H9 (cell line): ENCODE data around the gene EIF4A3. TPM values are rescaled to one million over a fixed set of nuclear protein-coding genes. Genes with fewer than 3 reads are reported as not detected.

Source experiments
- DNase-seq: peaks from one replicate; pipeline ENCODE4 v3.0.0-alpha.2; 2017
- H2AFZ ChIP-seq: one replicate; pipeline ENCODE4 v1.6.1; 2013; ENCODE audit warnings: mild to moderate bottlenecking, low read length, control low read depth, moderate library complexity
- H2AK5ac ChIP-seq: 2 replicates; pipeline ENCODE4 v1.6.1; 2013; ENCODE audit warnings: low read length, control low read depth, mixed read lengths; ENCODE audit not compliant: insufficient read length
- H2BK120ac ChIP-seq: one replicate; pipeline ENCODE4 v1.6.1; 2013; ENCODE audit warnings: low read depth, mild to moderate bottlenecking, low read length, control low read depth, inconsistent platforms; ENCODE audit not compliant: poor library complexity, severe bottlenecking
- H2BK12ac ChIP-seq: 2 replicates; pipeline ENCODE4 v1.6.1; 2013; ENCODE audit warnings: low read length, control low read depth, mixed read lengths, low read depth; ENCODE audit not compliant: insufficient read length
- H2BK15ac ChIP-seq: 2 replicates; pipeline ENCODE4 v1.6.1; 2013; ENCODE audit warnings: low read depth, low read length, control low read depth
- H2BK20ac ChIP-seq: one replicate; pipeline ENCODE4 v1.6.1; 2013; ENCODE audit warnings: low read depth, mild to moderate bottlenecking, low read length, control low read depth, inconsistent platforms; ENCODE audit not compliant: poor library complexity, severe bottlenecking
- H2BK5ac ChIP-seq: 2 replicates; pipeline ENCODE4 v1.6.1; 2013; ENCODE audit warnings: low read length, control low read depth, mixed read lengths; ENCODE audit not compliant: insufficient read length
- H3K14ac ChIP-seq: 2 replicates; pipeline ENCODE4 v1.6.1; 2013; ENCODE audit warnings: low read length, control low read depth; ENCODE audit not compliant: insufficient read depth
- H3K18ac ChIP-seq: 2 replicates; pipeline ENCODE4 v1.6.1; 2013; ENCODE audit warnings: low read depth, mild to moderate bottlenecking, mixed read lengths, low read length, control low read depth; ENCODE audit not compliant: insufficient read length
- H3K23ac ChIP-seq: 2 replicates; pipeline ENCODE4 v1.6.1; 2013; ENCODE audit warnings: low read length, control low read depth, mixed read lengths, low read depth; ENCODE audit not compliant: insufficient read length
- H3K23me2 ChIP-seq: 2 replicates; pipeline ENCODE4 v1.6.1; 2013; ENCODE audit warnings: low read depth, mild to moderate bottlenecking, mixed read lengths, low read length, control low read depth; ENCODE audit not compliant: insufficient read length, poor library complexity, severe bottlenecking
- H3K27ac ChIP-seq: 2 replicates; pipeline ENCODE4 v1.5.1; 2013; ENCODE audit warnings: low read length, control low read depth, mixed read lengths, low read depth; ENCODE audit not compliant: insufficient read length
- H3K27me3 ChIP-seq: 2 replicates; pipeline ENCODE4 v1.6.1; 2013; ENCODE audit warnings: low read length, control low read depth, inconsistent platforms; ENCODE audit not compliant: insufficient read depth
- H3K4ac ChIP-seq: 2 replicates; pipeline ENCODE4 v1.6.1; 2013; ENCODE audit warnings: low read depth, mild to moderate bottlenecking, control low read depth, inconsistent platforms, low read length, moderate library complexity
- H3K4me1 ChIP-seq: 2 replicates; pipeline ENCODE4 v1.6.1; 2013; ENCODE audit warnings: low read length, control low read depth, inconsistent platforms; ENCODE audit not compliant: insufficient read depth
- H3K4me2 ChIP-seq: 2 replicates; pipeline ENCODE4 v1.6.1; 2013; ENCODE audit warnings: low read length, control low read depth, mixed read lengths; ENCODE audit not compliant: insufficient read length, insufficient read depth
- H3K56ac ChIP-seq: 2 replicates; pipeline ENCODE4 v1.6.1; 2013; ENCODE audit warnings: low read depth, mild to moderate bottlenecking, mixed read lengths, low read length, control low read depth; ENCODE audit not compliant: insufficient read length
- H3K79me1 ChIP-seq: 2 replicates; pipeline ENCODE4 v1.6.1; 2013; ENCODE audit warnings: low read depth, mild to moderate bottlenecking, moderate library complexity, low read length, control low read depth, inconsistent platforms; ENCODE audit not compliant: insufficient read depth, poor library complexity, severe bottlenecking
- H3K79me2 ChIP-seq: 2 replicates; pipeline ENCODE4 v1.6.1; 2013; ENCODE audit warnings: low read length, control low read depth, inconsistent platforms; ENCODE audit not compliant: insufficient read depth
- H3K9ac ChIP-seq: 2 replicates; pipeline ENCODE4 v1.6.1; 2013; ENCODE audit warnings: low read length, control low read depth, mixed read lengths; ENCODE audit not compliant: insufficient read length; ENCODE audit errors: extremely low read depth
- H3K9me3 ChIP-seq: one replicate; pipeline ENCODE4 v1.6.1; 2013; ENCODE audit warnings: low read depth, low read length, inconsistent platforms; ENCODE audit not compliant: control insufficient read depth
- H3T11ph ChIP-seq: one replicate; pipeline ENCODE4 v1.6.1; 2013; ENCODE audit warnings: mild to moderate bottlenecking, low read length, control low read depth, inconsistent platforms
- H4K20me1 ChIP-seq: one replicate; pipeline ENCODE4 v1.6.1; 2013; ENCODE audit not compliant: control insufficient read depth, insufficient read length, insufficient read depth
- H4K5ac ChIP-seq: 2 replicates; pipeline ENCODE4 v1.6.1; 2013; ENCODE audit warnings: low read depth, mild to moderate bottlenecking, mixed read lengths, low read length, control low read depth; ENCODE audit not compliant: insufficient read length
- H4K8ac ChIP-seq: replicated peaks from 2 replicates; pipeline ENCODE4 v1.6.1; 2013; ENCODE audit warnings: low read length, control low read depth, mixed read lengths, low read depth; ENCODE audit not compliant: insufficient read length
- H4K91ac ChIP-seq: 2 replicates; pipeline ENCODE4 v1.6.1; 2013; ENCODE audit warnings: low read depth, mild to moderate bottlenecking, moderate library complexity, mixed read lengths, low read length, control low read depth; ENCODE audit not compliant: insufficient read length
- H3K27ac Mint-ChIP-seq, 3 experiments: 2 replicates in 2 of 3; 3 replicates in 1 of 3; pipeline ENCODE4 v1.8.0; 2020 to 2021; ENCODE audit warnings: mixed read lengths in 3 of 3, mild to moderate bottlenecking in 1 of 3, moderate library complexity in 1 of 3
- H3K27me3 Mint-ChIP-seq: 2 replicates; pipeline ENCODE4 v1.8.0; 2021; ENCODE audit warnings: low read depth, mild to moderate bottlenecking, moderate library complexity, mixed read lengths
- H3K36me3 Mint-ChIP-seq, 3 experiments: 2 replicates in 2 of 3; 3 replicates in 1 of 3; pipeline ENCODE4 v1.8.0; 2020 to 2021; ENCODE audit warnings: low read depth in 3 of 3, mixed read lengths in 3 of 3; ENCODE audit not compliant: insufficient read depth in 1 of 3
- H3K4me1 Mint-ChIP-seq, 2 experiments: 2 replicates each; pipeline ENCODE4 v1.8.0; 2020; ENCODE audit warnings: mixed read lengths in 2 of 2
- H3K4me3 Mint-ChIP-seq, 2 experiments: 2 replicates in 1 of 2; 3 replicates in 1 of 2; pipeline ENCODE4 v1.8.0; 2020 to 2021; ENCODE audit warnings: mild to moderate bottlenecking in 2 of 2, mixed read lengths in 2 of 2, moderate library complexity in 1 of 2
- H3K9me3 Mint-ChIP-seq, 2 experiments: 2 replicates in 1 of 2; 3 replicates in 1 of 2; pipeline ENCODE4 v1.8.0; 2020; ENCODE audit warnings: mild to moderate bottlenecking in 2 of 2, mixed read lengths in 2 of 2, moderate library complexity in 1 of 2
- CTCF ChIP-seq: fragments of 200-600 bp; sonication (generic); conservative IDR thresholded peaks from 3 replicates; pipeline ENCODE4 v1.8.0; 2021; ENCODE audit warnings: antibody characterized with exemption, mild to moderate bottlenecking
- WGBS: extraction: QIAGEN DNeasy Blood & Tissue Kit; methylation state at CpG from one replicate; pipeline ENCODE4 v1.1.7; 2013; ENCODE audit warnings: missing lambda C conversion rate, low lambda C conversion rate, mixed read lengths; ENCODE audit not compliant: insufficient read length; ENCODE audit errors: extremely low coverage; 5-methylcytosine and 5-hydroxymethylcytosine counted together
- total RNA-seq: library from RNA; stranded (reverse); gene quantifications from 2 replicates; pipeline ENCODE4 v1.2.1, GENCODE V29; 2021

EIF4A3 gene
- total RNA-seq, 1 experiment from 2014 or later: 162 TPM

DNA sequence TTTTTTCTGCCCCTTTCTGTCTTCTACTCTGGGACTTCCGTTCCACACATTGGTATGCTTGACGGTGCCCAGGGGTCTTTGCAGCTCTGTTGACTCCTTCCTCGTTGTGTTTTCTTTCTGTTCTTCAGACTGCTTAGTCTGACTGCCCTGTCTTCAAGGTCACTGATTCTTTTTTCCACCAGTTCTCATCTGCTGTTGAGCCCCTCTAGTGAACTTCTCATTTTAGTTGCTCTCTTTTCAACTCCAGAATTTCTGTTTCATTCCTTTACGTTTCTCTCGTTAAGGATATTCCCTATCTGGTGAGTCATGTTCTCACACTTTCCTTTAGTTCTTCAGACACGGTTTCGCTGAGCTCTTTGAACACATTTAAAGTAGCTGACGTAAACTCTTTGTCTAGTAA, 31.8 kb downstream of the EIF4A3 start:
- Histone ChIP-seq H2BK15ac (no peak overlapping the region), H3K9ac (no peak overlapping the region), H4K8ac (no peak overlapping the region), H2BK120ac (no peak overlapping the region), H3K27ac (no peak overlapping the region), H3T11ph (no peak overlapping the region), H2AFZ (no peak overlapping the region), H3K4me1 (no peaks in the 10 kb centered on the region), H3K9me3 (no peaks in the 10 kb centered on the region), H3K27me3 (no peaks in the 10 kb centered on the region), H3K14ac (no peak overlapping the region), H2BK12ac (no peak overlapping the region), H3K23ac (no peak overlapping the region), H4K5ac (no peak overlapping the region), H3K4me2 (no peak overlapping the region), H2BK5ac (no peak overlapping the region), H3K4ac (no peak overlapping the region), H3K79me2 (no peaks in the 10 kb centered on the region), H4K20me1 (no peaks in the 10 kb centered on the region), H3K56ac (no peak overlapping the region), H4K91ac (no peak overlapping the region), H3K79me1 (no peaks in the 10 kb centered on the region), H3K18ac (no peak overlapping the region), H2AK5ac (no peak overlapping the region), H3K23me2 (no peaks in the 10 kb centered on the region), H2BK20ac (no peak overlapping the region)
- no peaks in the 10 kb centered on the region; the same call in 1 of the 2 replicates for H3K27me3 Mint-ChIP-seq
- H3K9me3 Mint-ChIP-seq: peaks cover 0 to 7% of the 10 kb centered on the region in 2 experiments; a peak in 1 of 5 replicates
- H3K36me3 Mint-ChIP-seq: peaks cover 2 to 41% (median 7%) of the 10 kb centered on the region in 3 experiments; a peak in 6 of 7 replicates
- TF ChIP-seq CTCF: no peak
- DNase-seq: peak; percentile 1
- no CpG with 5 or more reads among the region's 8 CpGs for WGBS
- H3K4me3 Mint-ChIP-seq: no peak overlapping the region
- H3K27ac Mint-ChIP-seq: no peak overlapping the region
- peaks cover 15 to 26% of the 10 kb centered on the region in 2 experiments for H3K4me1 Mint-ChIP-seq
